Hair follicle dermal papilla cell (primary cell): ENCODE data around the gene GNPDA2. TPM values are rescaled to one million over a fixed set of nuclear protein-coding genes. Genes with fewer than 3 reads are reported as not detected.

ENCODE experiments used
- total RNA-seq: library from RNA; depleted of rRNA; stranded (reverse); fragments of >200 nt; gene quantifications from 2 replicates; pipeline ENCODE4 v1.2.3, GENCODE V29; 2012

The GNPDA2 gene
- total RNA-seq: 20.3 and 21.1 TPM in 2 replicates

DNA sequence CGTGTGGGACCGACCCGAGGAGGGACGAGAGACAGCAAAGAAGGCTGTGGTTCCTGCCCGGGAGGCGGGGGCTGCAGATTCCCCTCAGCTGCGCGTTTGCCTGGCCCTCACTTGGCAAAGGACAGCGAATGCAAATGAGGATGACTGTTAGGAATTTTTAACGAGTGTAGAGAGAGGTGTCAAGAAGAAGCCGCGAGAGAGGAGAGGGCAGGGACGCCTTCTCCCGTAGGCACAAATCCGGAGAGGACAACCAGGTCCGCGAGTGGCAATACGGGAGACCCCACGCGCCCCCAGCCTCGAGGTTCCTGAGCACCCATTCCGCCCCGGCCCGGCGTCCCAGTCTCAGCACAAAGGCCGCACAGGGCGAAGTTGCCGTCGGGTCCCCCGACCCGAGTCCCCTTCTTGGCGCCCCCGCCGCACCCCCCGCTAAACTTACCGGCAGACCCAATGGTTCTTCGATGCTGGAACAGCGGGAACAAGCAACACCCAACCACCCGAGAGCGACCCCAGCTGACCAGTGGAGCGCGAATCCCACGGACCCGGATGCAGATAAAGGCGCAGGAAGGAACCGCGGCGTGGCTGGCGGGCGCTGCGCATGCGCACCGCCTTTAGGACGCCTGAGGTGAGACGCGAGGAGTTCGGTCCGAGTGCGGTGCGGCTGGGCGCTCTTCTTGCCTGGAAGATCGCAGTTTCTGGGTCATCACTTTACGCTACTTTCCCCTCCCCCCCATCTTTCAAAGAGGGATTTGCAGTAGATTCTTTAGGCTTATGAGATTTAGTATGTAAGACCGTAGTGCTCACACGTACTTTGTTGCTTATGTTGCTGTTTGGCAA lies at the start of gene GNPDA2:
Gene GNPDA2 (minus strand): TSS at position 519 of the 834 bp plus-strand sequence. CDS start 4,349 bp downstream, outside the sequence.

DNA sequence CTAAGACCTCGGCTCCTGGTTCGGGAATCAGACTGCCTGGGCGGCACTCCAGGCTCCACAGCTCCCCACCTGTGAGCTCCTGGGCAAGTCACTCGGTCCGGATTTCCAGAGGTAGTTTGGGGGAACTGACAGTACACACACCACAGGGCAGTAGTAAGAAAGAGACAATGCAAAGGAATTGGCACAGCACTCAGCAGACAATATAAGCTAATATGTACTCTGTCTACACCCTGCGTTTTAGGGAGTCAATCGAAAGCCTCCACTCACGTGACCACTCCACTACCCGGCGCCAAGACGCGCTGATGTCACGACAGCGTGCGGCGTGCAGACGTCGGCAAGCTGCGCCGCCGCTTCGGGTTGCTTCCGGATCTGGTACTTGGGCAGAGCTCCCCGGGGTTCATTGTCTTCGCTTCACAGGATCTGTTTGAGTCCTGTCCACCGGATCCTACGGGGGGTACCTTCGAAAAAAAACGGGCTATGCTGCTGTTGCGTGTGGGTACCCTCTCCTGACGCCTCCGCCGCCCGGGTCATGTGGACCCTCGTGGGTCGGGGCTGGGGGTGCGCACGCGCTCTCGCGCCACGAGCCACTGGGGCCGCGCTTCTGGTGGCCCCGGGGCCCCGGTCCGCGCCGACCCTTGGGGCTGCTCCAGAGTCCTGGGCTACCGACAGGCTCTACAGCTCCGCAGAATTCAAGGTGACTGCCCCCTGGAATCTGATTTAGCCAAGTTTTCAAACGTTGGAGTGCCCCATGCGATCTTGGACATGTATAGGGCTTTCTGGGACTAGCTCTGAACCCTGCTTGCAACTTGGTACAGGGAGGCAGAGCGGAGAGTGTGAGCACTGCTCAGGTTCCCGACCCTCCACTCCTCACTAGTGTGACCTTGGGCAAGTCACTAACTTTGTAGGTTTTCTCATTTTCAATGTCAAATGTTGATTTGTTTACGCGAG lies 48.0 kb downstream of the GNPDA2 start, which contains the start of gene GUF1:
Gene GUF1 (plus strand): TSS at position 327 of the 948 bp plus-strand sequence. CDS start 203 bp downstream, at position 530.

Other genes starting within 250 kb of the GNPDA2 start
- not detected in 2 replicates for gene YIPF7, start 74.9 kb downstream of the GNPDA2 start, total RNA-seq
- gene GUF1, start 48.1 kb downstream of the GNPDA2 start, total RNA-seq: 15.4 and 18.0 TPM in 2 replicates